GM18498 (cell line): Measurements from ENCODE around the gene SON.
"Not testable (repeated sequence)": the region's sequence is repeated elsewhere in the genome, so short reads cannot be mapped to it uniquely, and the experiment has no call there.

Experiments used
- ATAC-seq: cut with Tn5 transposase; IDR thresholded peaks from one replicate; pipeline ENCODE4 v1.9.1; 2021; ENCODE audit warnings: mild to moderate bottlenecking, moderate library complexity; ENCODE audit not compliant: unreplicated experiment

Gene SON

DNA sequence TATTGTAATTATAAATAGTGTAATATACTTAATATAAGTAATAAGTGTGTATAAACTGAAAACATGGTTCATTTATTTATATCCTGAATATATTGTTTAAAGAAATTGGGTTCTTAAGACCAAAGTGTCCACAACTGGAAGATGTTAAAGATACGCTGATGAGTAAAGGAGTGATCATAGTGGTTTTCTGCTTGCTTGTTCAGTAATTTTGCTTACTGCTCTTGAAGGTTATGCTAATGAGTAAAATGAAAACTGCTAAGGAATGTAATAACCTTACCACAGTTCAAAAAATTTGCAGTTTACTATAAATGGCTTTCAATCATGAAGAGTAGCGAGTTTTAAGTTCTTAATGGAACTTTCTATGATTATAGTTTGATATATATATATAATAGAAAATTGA is 23.7 kb downstream of the SON start:
- ATAC-seq: no peak

DNA sequence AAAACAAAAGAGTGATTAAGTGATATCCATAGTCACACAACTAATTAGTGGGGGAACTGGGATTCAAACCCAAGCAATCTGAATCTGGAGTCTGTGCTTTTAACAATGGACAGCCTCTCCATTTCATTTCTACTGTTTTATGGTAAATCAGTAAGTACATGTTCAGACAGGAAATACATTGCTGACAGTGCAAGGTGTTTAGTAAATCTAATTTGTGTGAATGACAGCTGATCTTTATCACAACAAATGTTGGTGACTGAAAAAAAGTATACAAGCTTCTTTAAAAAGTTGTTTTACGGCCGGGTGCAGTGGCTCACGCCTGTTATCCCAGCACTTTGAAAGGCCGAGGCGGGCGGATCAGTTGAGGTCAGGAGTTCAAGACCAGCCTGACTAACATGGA is 25.1 kb downstream of the SON start:
- no peak for ATAC-seq

- no peak for ATAC-seq
These were observed 25.6 kb downstream of the SON start for GRCh38 chr21:33568448-33568847.

- ATAC-seq: no peak
These were observed 27.2 kb downstream of the SON start for GRCh38 chr21:33569991-33570390.

- ATAC-seq: no peak
These were observed 29.5 kb downstream of the SON start for GRCh38 chr21:33572350-33572749.

DNA sequence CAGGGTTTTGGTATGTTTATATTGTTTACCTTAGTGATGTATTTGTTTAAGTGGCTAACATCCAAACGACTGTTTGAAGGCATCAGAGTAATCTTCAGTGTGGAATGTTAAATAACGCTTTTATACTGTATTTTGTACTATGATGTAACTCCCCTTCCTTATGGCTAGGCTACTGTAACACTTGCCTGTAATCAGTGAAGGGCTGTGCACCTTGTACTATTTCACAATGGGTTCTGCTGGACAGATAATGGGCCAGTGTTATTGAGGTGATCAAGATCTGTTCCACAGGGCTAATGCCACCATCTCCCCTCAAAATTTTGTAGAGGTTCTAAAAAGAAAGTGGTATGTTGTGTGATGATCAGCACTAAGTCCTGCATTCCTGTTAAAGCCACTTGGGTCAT is 33.9 kb downstream of the SON start:
- not testable (repeated sequence) for ATAC-seq

- no peak for ATAC-seq
These were observed 35.4 kb downstream of the SON start for GRCh38 chr21:33578214-33578613.

DNA sequence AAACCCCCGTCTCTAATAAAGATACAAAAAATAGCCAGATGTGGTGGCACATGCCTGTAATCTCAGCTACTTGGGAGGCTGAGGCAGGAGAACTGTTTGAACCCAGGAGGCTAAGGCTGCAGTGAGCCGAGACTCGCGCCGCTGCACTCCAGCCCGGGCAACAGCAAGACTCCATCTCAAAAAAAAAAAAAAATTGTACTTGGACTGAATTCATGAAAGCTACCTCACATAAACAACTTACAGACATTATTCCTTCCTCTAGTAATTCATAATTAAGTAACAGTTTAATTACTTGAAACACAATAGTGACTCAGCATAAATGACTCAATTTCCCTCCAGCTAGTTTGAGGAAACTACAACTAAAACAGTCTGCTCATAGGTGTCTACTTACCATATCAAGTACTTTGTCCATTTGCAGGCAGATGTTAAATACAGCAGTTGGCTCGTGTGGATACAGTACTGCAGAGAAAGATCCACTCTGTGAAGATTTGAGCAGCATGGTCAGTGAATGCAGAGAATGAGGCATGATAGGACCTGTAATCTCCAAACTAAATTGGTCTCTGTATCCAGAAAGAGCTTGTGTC is 36.2 kb downstream of the SON start:
- ATAC-seq: no peak

DNA sequence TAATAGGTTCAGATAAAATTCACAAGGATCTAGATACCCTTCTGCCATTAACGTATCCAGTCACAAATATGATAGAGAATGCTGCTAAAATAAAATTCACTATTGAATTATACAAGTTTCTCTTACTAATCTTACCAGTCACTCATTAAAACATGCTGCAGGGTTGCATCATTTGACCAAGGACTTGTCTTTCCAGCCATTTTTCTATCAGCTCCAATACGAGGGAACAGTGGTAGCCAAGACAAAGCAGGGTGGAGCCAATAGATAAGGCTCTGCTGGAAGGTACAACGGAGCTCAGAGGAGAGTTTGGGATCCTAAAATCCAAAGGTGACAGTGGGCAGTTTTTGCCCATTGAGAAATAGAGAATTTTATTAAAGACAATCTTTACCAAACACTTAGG is 41.6 kb downstream of the SON start:
- no peak for ATAC-seq

DNA sequence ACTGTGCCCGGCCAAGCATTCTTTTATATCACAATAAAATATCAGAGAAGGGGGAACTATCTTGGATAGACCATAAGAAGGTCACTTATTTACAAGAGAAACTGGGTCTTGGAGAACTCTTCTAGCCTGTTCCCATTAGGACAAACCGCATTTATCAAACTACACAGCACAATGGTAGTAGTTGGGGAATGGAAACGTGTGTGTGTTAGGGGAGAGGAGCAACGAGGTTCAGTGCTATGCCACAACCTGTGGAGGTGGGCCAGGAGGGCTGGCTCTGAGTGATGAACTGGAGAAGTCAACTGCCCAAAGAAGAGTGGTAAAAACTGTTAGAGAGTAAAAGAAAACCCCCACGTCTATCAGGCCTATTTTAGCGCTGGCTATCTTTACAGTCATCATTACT is 44.1 kb downstream of the SON start:
- no peak for ATAC-seq

- peak; percentile 60 for ATAC-seq
These were observed 45.1 kb downstream of the SON start for GRCh38 chr21:33587792-33588484.

GRCh38 chr21:33588485-33589335 is 45.9 kb downstream of the SON start, which contains the start of gene DONSON:
TSS of gene DONSON (minus strand) at chr21:33588684. CDS start at chr21:33588641, 43 bp downstream.
- ATAC-seq: peak; percentile 94

DNA sequence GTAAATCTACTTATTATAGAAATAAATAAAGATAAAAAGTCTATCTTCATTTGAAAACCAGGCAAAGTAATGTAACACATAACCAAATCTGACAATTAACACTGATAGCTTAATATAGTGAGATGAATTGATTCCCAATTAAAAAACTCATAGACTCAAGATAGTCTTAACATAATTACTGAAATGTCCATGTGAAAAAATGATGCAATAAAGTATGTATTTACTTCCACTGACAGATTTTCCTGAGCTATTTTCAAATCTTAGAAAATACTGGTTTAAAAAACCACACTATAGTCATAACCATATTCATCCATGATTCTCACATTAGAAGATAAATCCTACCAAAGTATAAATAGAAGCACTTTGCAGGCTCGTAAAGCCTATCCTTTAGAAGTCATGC is 55.2 kb downstream of the SON start:
- ATAC-seq: no peak

DNA sequence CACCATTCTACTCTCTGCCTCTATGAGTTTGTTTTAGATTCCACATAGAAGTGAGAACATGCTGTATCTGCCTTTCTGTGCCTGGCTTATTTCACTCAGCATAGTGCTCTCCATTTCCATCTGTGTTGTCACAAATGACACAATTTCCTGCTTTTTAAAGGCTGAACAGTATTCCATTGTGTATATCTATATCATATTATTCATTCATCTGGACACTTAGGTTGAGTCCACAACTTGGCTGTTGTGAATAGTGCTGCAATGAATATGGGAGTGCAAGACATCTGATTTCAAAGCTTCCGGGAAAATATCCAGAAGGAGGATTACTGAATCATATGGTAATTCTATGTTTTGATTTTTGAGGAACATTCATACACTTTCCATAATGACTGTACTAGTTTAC is 65.7 kb downstream of the SON start:
- no peak for ATAC-seq

GRCh38 chr21:33611006-33611744 is 68.3 kb downstream of the SON start:
- no peak for ATAC-seq

DNA sequence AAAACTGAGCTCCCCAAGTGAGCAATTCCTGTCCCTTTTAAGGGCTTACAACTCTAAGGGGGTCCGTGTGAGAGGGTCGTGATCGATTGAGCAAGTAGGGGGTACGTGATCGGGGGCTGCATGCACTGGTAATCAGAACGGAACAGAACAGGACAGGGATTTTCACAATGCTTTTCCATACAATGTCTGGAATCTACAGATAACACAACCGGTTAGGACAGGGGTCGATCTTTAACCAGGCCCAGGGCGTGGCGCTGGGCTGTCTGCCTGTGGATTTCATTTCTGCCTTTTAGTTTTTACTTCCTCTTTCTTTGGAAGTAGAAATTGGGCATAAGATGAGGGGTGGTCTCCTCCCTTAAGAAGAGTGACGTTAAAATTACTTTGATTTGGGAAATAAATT is 74.7 kb downstream of the SON start:
- ATAC-seq: not testable (repeated sequence)

DNA sequence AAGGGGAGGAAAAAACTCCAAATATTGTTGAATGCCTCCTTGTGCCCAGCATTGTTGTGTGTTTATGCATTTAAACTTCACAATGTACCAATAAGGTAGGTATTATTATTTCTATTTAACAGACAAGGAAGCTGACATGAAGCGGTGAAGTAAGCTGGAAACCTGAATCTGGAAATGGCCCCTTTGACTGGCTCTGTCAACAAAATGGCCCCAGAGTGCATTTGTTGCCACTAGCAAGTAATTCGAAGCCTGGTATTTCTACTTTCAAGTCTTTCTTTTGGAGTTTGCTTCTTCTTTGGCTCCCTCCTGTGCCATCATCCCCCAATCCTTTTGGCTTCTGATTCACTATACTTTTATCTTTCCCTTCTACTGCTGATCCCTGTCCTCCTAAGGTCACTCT is 75.6 kb downstream of the SON start:
- ATAC-seq: no peak

DNA sequence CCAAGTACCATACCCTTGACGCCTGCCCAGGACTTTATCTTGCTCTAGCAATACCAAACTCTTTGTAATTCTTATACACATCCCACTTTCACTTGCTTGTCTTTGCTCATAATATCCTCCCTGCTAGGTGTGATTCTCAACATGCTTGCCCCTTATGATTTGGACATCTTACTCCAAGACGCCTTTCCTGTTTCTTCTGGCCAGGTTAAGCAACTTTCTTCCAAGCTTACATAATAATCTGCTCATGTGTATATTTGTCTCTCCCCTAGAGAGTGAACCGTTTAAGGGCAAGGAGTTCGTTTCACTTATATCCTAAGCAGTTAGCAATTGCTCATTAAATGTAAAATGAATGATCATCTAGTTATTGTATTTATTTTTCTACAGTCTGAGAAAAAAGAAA is 76.9 kb downstream of the SON start:
- ATAC-seq: no peak

DNA sequence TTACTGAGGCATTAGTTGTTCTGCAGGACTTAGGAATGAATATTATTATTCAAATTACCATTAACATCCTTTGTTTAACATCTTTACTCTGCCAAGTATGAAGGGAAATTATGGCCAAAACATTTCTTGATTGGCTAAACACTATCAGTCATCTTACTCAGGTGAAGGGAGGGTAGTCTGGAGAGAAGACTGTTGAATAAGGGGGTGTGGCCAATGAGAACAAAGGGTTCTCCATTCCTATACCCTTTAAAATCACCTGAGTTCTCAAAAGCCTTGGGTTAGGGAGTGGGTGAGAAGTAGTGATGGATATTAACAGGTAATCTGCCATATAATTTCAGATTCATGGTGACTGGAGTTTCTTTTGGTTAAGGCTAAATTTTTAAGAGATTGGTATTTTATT is 79.4 kb downstream of the SON start:
- ATAC-seq: no peak

- not testable (repeated sequence) for ATAC-seq
These were observed 83.3 kb downstream of the SON start for GRCh38 chr21:33626151-33626550.
